ENCODE data around the gene CD68.

The CD68 gene

GRCh38 chr17:7559320-7560171, 19.9 kb upstream of the CD68 start:
- no peak for DNase-seq

- DNase-seq, result peak; percentile 65
These were observed 19.0 kb upstream of the CD68 start for GRCh38 chr17:7560172-7561027.

GRCh38 chr17:7561028-7561575, 18.3 kb upstream of the CD68 start:
- DNase-seq, result peak; percentile 88

GRCh38 chr17:7561589-7562207, 17.7 kb upstream of the CD68 start, which contains the start of gene SENP3:
Gene SENP3 (plus strand): TSS chr17:7561919. CDS start chr17:7563077, 1,158 bp downstream.
- DNase-seq, result peak; percentile 91

GRCh38 chr17:7562208-7562605, 17.2 kb upstream of the CD68 start:
- DNase-seq, result no peak

- no peak for DNase-seq
These were observed 16.1 kb upstream of the CD68 start for GRCh38 chr17:7563115-7563869.

GRCh38 chr17:7569571-7569970, 9.9 kb upstream of the CD68 start:
- DNase-seq, result no peak

- DNase-seq, result no peak
These were observed 9.1 kb upstream of the CD68 start for GRCh38 chr17:7570351-7570750.

GRCh38 chr17:7572338-7572587, 7.2 kb upstream of the CD68 start:
- no peak for DNase-seq

GRCh38 chr17:7572588-7573323, 6.7 kb upstream of the CD68 start:
- DNase-seq, result peak; percentile 100

GRCh38 chr17:7573324-7574080, 5.9 kb upstream of the CD68 start:
- DNase-seq, result peak; percentile 87

GRCh38 chr17:7574176-7574953, 5.1 kb upstream of the CD68 start:
- no peak for DNase-seq

GRCh38 chr17:7575481-7575883, 4.0 kb upstream of the CD68 start:
- no peak for DNase-seq

GRCh38 chr17:7575959-7576358, 3.5 kb upstream of the CD68 start:
- DNase-seq, result no peak

GRCh38 chr17:7576432-7576937, 3.0 kb upstream of the CD68 start:
- no peak for DNase-seq

GRCh38 chr17:7577327-7578199, 1.9 kb upstream of the CD68 start:
- no peak for DNase-seq

GRCh38 chr17:7579834-7580603, 581 bp downstream of the CD68 start:
- no peak for DNase-seq
